GM19035 (cell line): ENCODE results near the gene BMP3.
A peak's percentile ranks its signal among the peaks of the same experiment; 100 is the strongest.

ENCODE experiments used
- ATAC-seq: cut with Tn5 transposase; IDR thresholded peaks from one replicate; pipeline ENCODE4 v1.9.1; 2021; ENCODE audit not compliant: unreplicated experiment

BMP3 gene

DNA sequence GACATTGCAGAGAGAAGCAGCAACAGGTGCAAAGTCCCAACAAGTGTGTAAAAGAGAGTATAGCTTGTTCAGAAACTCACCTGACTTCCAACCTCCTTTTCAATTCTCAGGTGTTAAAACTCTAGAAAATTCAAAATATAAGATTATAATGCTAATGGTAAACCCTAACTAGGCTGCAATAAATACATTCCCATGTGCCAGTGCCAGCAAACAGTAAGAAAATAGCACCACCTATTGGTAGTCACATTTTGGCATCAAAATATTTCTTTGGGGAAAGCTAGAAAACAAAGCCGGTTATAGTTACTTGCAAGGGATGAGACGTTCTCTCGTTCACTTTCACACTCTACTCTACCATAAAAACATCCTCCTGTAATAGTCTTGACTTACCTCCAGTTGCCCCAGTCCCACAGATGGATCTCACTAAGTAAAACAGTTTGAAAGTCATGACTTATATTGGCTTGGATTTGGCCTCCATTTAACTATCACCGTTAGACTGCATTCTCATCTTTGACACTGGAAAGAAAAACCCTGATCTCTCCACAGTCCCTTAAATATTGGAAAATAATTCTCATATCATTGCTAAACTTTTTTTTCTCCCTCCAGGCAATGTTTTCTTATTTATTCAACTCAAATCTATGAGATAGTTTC, 9.6 kb downstream of the BMP3 start:
- peak; percentile 50 for ATAC-seq

GRCh38 chr4:81042578-81043365, 12.3 kb downstream of the BMP3 start:
- ATAC-seq, result no peak

DNA sequence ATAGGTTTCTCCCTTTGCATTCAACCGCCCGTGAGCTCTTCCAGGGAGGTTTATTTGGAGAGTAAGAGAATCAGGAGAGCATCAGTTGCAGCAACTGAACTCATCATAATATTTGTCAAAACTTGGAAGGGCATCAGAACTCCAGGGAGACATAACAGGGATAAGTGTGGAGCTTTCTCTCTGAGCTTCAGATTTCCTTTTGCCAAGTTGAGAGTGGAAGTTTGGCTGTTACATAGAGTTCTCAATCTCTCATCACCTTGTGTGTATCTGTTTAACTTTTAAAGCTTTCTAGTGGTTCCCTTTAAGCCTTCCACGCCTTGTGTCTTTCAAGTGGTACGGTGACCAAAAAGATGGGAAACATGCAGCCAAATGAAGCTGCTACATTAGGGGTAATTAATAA, 18.8 kb downstream of the BMP3 start:
- ATAC-seq, result no peak

DNA sequence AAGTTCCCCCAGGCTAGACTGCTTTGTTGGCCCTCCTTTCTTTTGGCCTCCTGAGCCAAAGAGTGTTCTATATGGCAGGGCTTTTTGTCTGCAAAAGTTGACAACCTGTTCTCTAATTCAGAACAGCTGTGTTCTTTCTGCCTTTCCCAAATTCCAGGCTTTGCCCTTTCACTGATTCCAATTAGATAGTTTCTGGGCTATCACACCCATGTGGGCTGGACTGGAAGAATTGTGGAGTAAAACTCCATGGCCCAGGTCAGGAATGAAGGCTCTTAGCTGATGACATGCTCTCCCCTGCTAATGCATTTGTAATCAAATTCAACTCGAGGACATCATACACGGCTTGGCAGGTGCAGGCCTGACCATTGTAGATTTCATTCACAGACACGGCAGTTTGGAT, 19.4 kb downstream of the BMP3 start:
- ATAC-seq, result no peak

DNA sequence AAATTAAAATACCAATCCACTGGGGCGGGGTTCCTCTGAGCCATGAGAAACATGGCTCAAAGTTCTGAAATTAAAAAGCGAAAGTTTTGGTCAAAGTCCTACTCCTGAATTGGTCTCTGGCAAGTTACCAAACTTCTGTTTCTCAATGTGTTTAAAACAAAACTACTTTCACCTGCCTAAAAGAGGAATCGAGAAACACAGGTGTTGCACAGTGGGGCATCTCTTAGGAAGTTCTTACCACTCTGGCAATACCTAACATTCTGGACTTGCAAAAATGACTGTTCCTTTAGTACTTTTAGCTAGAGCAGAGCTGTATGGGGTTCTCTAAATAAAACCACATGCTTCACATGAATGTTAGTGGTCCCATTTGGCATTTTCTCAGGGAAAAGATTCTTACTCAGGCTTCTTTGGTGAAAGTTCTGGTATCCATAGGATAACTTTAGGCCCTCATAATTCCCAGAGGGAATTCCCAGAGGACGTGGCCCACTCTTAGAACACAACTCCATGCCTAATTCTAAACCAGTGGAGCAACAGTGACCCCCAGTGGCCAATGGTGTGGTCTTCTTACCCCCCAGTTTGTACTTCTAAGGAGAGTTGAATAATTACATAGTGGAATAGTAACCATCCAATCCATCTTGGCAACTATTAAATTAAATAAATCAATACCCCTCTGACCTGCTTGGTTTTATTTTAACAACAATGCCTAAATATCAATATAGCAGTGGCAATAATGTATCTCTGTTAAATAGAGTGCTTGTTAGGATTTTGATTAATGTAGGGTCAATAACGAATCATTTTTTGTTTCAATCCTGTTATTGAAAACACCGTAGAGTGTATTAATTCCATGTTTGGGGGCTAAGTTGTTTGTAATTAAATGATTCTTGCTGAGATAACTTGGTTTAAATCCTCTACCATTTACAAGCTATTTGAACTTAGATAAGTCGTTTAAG, 21.9 kb downstream of the BMP3 start:
- peak; percentile 94 for ATAC-seq

GRCh38 chr4:81058621-81059020, 28.1 kb downstream of the BMP3 start:
- no peak for ATAC-seq

- no peak for ATAC-seq
These were observed 30.3 kb downstream of the BMP3 start for GRCh38 chr4:81060587-81061343.

- ATAC-seq, result no peak
These were observed 30.8 kb downstream of the BMP3 start for GRCh38 chr4:81061344-81061730.

GRCh38 chr4:81062001-81062400, 31.5 kb downstream of the BMP3 start:
- no peak for ATAC-seq

GRCh38 chr4:81065446-81065845, 34.9 kb downstream of the BMP3 start:
- no peak for ATAC-seq

DNA sequence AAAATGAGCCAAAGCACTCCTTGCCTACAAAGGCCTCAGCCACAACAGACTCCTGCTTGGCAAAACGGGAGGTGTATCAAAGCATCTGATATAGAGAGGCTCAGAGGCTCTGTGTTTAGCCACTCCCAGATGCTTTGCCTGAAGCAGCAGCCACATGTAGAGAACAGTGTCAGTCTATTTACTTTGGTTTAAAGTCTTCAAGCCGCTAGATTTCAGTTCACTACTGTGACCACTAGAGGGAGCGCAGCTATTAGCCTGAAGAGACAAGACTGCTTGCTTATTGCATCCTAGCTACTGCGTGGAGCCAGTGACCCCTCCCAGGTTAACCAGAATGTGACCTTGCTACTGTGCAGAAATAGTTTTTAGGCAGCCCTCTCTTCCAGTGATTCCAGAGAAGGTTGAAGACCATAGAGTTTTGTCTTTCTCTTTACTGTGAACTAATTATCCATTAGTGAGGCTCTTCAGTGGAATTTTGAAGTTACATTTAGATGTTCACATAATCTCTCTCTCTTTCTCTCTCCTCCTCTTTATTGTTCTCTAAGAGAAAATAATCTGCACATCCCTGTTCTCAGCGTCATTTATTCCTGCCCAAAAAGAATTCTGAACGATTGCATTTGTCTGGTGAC, 39.3 kb downstream of the BMP3 start:
- peak; percentile 99 for ATAC-seq

DNA sequence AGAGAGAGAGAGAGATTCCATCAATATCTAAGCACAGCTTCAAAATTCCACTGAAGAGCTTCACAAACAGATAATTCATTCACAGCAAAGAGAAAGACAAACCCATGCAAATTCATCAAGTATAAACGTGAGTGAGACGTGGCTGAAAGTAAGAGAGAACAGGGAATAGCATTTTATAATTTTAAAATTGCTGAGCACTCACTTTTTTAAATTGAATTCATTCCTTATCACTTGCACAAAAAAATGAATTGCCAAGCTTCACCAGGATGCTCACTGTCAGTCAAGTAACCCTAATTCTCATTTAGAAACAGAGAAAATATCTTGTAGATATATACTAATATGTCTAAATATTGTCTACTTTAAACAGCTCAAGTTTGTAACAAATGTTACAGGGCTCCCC, 40.5 kb downstream of the BMP3 start:
- no peak for ATAC-seq

GRCh38 chr4:81081156-81081555, 50.6 kb downstream of the BMP3 start:
- ATAC-seq, result no peak

- no peak for ATAC-seq
These were observed 53.5 kb downstream of the BMP3 start for GRCh38 chr4:81084029-81084428.

GRCh38 chr4:81084634-81085033, 54.1 kb downstream of the BMP3 start:
- no peak for ATAC-seq

- no peak for ATAC-seq
These were observed 54.8 kb downstream of the BMP3 start for GRCh38 chr4:81085291-81085690.

DNA sequence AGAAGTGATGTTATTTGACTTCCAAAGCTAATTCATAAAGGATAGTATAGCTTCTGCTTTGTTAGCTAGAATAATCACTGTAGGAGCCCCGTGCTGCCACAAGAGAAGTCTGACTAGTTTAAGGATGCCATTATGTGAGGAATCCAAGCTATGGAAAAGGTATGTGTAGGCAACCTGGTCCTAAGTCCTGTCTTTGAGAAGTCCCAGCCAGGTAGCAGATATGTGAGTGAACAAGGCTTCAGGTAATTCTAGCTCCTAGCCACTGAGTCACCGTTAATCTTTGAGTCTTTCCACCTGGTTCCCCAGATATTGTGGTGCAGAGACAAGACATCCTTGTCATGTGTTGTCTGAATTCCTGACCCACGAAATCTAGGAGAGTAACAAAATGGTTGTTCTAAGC, 55.5 kb downstream of the BMP3 start:
- no peak for ATAC-seq

- no peak for ATAC-seq
These were observed 63.4 kb downstream of the BMP3 start for GRCh38 chr4:81093720-81094401.

DNA sequence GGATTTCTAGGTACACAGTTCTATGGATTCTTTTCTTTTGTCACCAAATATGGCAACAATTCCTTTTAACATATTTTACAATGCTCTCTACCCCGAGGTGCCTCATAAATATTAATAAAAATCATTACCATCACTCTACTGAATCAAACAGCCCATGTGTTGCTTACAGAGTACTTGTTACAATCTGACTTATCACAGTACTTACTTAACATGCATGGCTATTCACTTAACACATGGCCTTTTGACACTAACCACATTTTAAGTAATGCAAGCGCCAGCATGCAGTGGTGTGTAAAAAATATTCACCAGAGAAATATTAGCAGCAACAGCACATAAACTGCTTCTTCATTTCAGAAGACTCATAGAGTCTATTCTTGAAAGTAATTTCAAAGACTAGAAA, 64.9 kb downstream of the BMP3 start:
- ATAC-seq, result no peak

GRCh38 chr4:81096566-81096965, 66.1 kb downstream of the BMP3 start:
- ATAC-seq, result no peak
